K562 (cell line): Measurements from ENCODE around the gene DPH2. TPM values are rescaled to one million over a fixed set of nuclear protein-coding genes. Genes with fewer than 3 reads are reported as not detected.

ENCODE experiments used
- ARID3B ChIP-seq: fragments of 250-450 bp; sonication (Bioruptor Pico); IDR thresholded peaks from 2 replicates; pipeline ENCODE4 v1.4.0; 2020; ENCODE audit warnings: borderline replicate concordance
- CREB1 ChIP-seq, 2 experiments: sonication (generic) in 1 of 2; formaldehyde crosslinking in 1 of 2; IDR thresholded peaks; 2 replicates each; pipeline versions ENCODE4 v1.6.1 to v1.8.0; 2012 to 2022; ENCODE audit warnings: inconsistent platforms in 1 of 2, mild to moderate bottlenecking in 1 of 2, missing genetic modification reagents in 1 of 2, moderate library complexity in 1 of 2
- GMEB1 ChIP-seq: fragments of 250-450 bp; sonication (Bioruptor Pico); IDR thresholded peaks from 2 replicates; pipeline ENCODE4 v1.4.0; 2020; ENCODE audit warnings: mild to moderate bottlenecking
- MCM7 ChIP-seq, 2 experiments: fragments of 450-650 bp; IDR thresholded peaks; 2 replicates each; pipeline ENCODE4 v1.6.1; 2016 to 2018
- NR2C2 ChIP-seq, 2 experiments: fragments of 200-800 bp in 1 of 2; sonication (Bioruptor generic) in 1 of 2; sonication (generic) in 1 of 2; formaldehyde crosslinking in 1 of 2; IDR thresholded peaks; 2 replicates each; pipeline versions ENCODE4 v1.6.1 to v1.8.0; 2016 to 2022; ENCODE audit warnings: mild to moderate bottlenecking in 1 of 2, missing compliant biosample characterization in 1 of 2, missing genetic modification characterization in 1 of 2, missing genetic modification reagents in 1 of 2
- PHTF2 ChIP-seq: fragments of 250-450 bp; sonication (Bioruptor Pico); IDR thresholded peaks from 2 replicates; pipeline ENCODE4 v1.5.0; 2021; ENCODE audit warnings: mild to moderate bottlenecking
- SAP30 ChIP-seq: fragments of 200-600 bp; sonication (generic); IDR thresholded peaks from 2 replicates; pipeline ENCODE4 v1.6.1; 2012; ENCODE audit warnings: borderline replicate concordance, low read depth, mild to moderate bottlenecking, moderate library complexity, low read length, control low read depth, inconsistent platforms; ENCODE audit not compliant: insufficient read depth, poor library complexity, severe bottlenecking
- SMARCC2 ChIP-seq: fragments of 450-650 bp; IDR thresholded peaks from 2 replicates; pipeline ENCODE4 v1.6.1; 2017; ENCODE audit warnings: antibody characterized with exemption, moderate library complexity, mild to moderate bottlenecking, low read depth
- SREBF2 ChIP-seq: sonication (generic); formaldehyde crosslinking; IDR thresholded peaks from 2 replicates; pipeline ENCODE4 v1.4.0; 2020; ENCODE audit warnings: mild to moderate bottlenecking, missing genetic modification reagents
- TAF7 ChIP-seq: fragments of 450-650 bp; IDR thresholded peaks from 2 replicates; pipeline ENCODE4 v1.6.1; 2016; ENCODE audit warnings: missing genetic modification characterization, missing compliant biosample characterization
- TEAD1 ChIP-seq, 2 experiments: fragments of 450-650 bp in 1 of 2; sonication (generic) in 1 of 2; formaldehyde crosslinking; IDR thresholded peaks; 2 replicates each; pipeline versions ENCODE4 v1.4.0 to v1.8.0; 2020 to 2022; ENCODE audit warnings: mild to moderate bottlenecking in 2 of 2, missing genetic modification reagents in 1 of 2
- ZNF212 ChIP-seq: fragments of 450-650 bp; formaldehyde crosslinking; IDR thresholded peaks from 2 replicates; pipeline ENCODE4 v1.4.0; 2020; ENCODE audit warnings: mild to moderate bottlenecking
- ZNF232 ChIP-seq: sonication (generic); formaldehyde crosslinking; IDR thresholded peaks from 2 replicates; pipeline ENCODE4 v1.8.0; 2022; ENCODE audit warnings: mild to moderate bottlenecking, missing genetic modification reagents
- polyA plus RNA-seq, 8 experiments: library from polyadenylated mRNA; depleted of rRNA in 4 of 8; stranded (reverse) in 5 of 8; unstranded in 3 of 8; fragments of >200 nt; fragmentation: Nextera tagmentation in 2 of 8; fragmentation: Illumina TruSeq in 1 of 8; extraction: Ambion mirVana in 2 of 8; extraction: Trizol in 1 of 8; gene quantifications; 2 replicates each; pipeline versions ENCODE4 v1.2.1 to v1.2.3, GENCODE V29; 2011 to 2014; ENCODE audit warnings: inconsistent platforms in 1 of 8, missing spikeins in 1 of 8
- total RNA-seq, 7 experiments: library from RNA; depleted of rRNA in 6 of 7; stranded (reverse); fragments of >200 nt in 6 of 7; fragmentation: Illumina TruSeq in 2 of 7; extraction: Trizol in 2 of 7; gene quantifications; 2 replicates each; pipeline versions ENCODE4 v1.2.1 to v1.2.3, GENCODE V29; 2011 to 2021; ENCODE audit warnings: low replicate concordance in 1 of 7
- TF ChIP-seq, protein P1 (sequence below): sonication (generic); formaldehyde crosslinking; IDR thresholded peaks from 2 replicates; pipeline ENCODE4 v1.8.0; 2022; ENCODE audit warnings: mild to moderate bottlenecking, missing genetic modification reagents
- TF ChIP-seq, protein P2 (sequence below): fragments of 200-800 bp; sonication (Bioruptor generic); IDR thresholded peaks from 2 replicates; pipeline ENCODE4 v1.6.1; 2017; ENCODE audit warnings: missing genetic modification characterization, missing compliant biosample characterization

DPH2 gene
- total and polyA plus RNA-seq, 9 of the 15 experiments (the other 6 are each of a cell fraction or from before 2014, with no cell fraction given): 17.9 to 94.1 (median 68.1) TPM

DNA sequence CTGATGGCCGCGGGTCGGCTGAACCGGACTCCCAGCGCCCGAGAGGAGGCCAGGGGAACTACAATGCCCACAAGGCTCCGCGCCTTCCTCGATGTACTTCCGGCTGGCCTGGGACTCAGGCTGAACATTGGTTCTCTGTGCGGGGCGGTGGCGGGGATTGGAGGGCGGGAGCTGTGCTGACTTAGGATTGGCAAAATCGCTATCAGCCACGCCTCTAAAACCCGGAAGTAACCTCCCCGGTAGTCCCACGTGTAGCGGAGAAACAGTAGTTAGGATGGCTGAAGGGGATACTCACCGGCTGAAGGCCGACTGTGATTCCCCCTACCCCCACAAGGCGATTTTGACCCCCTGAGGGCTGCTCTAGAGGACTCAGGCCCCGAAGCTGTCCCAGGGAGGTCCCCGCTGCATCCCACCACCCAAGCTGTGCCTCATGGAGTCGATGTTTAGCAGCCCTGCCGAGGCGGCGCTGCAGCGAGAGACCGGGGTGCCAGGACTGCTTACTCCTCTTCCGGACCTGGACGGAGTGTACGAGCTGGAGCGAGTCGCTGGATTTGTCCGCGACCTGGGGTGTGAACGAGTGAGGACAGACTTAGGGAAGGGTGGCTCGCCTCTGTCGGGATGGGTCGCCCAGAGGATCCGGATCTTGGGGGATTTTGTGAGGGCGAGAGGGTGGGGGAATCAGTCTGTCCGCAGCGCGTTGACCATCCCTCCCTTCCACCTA lies at the start of gene DPH2 (continued):
- TF ChIP-seq SMARCC2 (no peak), CREB1 (IDR thresholded peaks at IDR 0.05) (peak; percentile 71), CREB1 (CRISPR knock-in tag; IDR thresholded peaks at IDR 0.05) (peak; percentile 25; the same call in 1 of the 2 replicates), SREBF2 (no peak), MCM7 (IDR thresholded peaks at IDR 0.05) (no peak), TAF7 (tag) (0 out of 2 replicates have a peak, but pooled peaks have one; percentile 26), NR2C2 (CRISPR knock-in tag; IDR thresholded peaks at IDR 0.05) (peak; percentile 95), NR2C2 (tag; IDR thresholded peaks at IDR 0.05) (peak; percentile 99), GMEB1 (CRISPR knock-in tag) (no peak), TEAD1 (CRISPR knock-in tag; IDR thresholded peaks at IDR 0.05) (0 out of 4 replicates have a peak, but pooled peaks of 1 of the 2 experiments have one; percentile 67), PHTF2 (CRISPR knock-in tag) (no peak), ZNF232 (CRISPR knock-in tag) (no peak), ZNF212 (CRISPR knock-in tag) (peak; percentile 70; the same call in 1 of the 2 replicates), SAP30 (peak; percentile 100), ARID3B (CRISPR knock-in tag) (no peak)
- TF ChIP-seq, protein P1, sequence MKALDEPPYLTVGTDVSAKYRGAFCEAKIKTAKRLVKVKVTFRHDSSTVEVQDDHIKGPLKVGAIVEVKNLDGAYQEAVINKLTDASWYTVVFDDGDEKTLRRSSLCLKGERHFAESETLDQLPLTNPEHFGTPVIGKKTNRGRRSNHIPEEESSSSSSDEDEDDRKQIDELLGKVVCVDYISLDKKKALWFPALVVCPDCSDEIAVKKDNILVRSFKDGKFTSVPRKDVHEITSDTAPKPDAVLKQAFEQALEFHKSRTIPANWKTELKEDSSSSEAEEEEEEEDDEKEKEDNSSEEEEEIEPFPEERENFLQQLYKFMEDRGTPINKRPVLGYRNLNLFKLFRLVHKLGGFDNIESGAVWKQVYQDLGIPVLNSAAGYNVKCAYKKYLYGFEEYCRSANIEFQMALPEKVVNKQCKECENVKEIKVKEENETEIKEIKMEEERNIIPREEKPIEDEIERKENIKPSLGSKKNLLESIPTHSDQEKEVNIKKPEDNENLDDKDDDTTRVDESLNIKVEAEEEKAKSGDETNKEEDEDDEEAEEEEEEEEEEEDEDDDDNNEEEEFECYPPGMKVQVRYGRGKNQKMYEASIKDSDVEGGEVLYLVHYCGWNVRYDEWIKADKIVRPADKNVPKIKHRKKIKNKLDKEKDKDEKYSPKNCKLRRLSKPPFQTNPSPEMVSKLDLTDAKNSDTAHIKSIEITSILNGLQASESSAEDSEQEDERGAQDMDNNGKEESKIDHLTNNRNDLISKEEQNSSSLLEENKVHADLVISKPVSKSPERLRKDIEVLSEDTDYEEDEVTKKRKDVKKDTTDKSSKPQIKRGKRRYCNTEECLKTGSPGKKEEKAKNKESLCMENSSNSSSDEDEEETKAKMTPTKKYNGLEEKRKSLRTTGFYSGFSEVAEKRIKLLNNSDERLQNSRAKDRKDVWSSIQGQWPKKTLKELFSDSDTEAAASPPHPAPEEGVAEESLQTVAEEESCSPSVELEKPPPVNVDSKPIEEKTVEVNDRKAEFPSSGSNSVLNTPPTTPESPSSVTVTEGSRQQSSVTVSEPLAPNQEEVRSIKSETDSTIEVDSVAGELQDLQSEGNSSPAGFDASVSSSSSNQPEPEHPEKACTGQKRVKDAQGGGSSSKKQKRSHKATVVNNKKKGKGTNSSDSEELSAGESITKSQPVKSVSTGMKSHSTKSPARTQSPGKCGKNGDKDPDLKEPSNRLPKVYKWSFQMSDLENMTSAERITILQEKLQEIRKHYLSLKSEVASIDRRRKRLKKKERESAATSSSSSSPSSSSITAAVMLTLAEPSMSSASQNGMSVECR (CRISPR knock-in tag): peak; percentile 99
- TF ChIP-seq, protein P2, sequence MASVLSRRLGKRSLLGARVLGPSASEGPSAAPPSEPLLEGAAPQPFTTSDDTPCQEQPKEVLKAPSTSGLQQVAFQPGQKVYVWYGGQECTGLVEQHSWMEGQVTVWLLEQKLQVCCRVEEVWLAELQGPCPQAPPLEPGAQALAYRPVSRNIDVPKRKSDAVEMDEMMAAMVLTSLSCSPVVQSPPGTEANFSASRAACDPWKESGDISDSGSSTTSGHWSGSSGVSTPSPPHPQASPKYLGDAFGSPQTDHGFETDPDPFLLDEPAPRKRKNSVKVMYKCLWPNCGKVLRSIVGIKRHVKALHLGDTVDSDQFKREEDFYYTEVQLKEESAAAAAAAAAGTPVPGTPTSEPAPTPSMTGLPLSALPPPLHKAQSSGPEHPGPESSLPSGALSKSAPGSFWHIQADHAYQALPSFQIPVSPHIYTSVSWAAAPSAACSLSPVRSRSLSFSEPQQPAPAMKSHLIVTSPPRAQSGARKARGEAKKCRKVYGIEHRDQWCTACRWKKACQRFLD (CRISPR knock-in tag): peak; percentile 84
